HS-27A (cell line): Measurements from ENCODE around the gene PRR14L.
A peak's percentile ranks its signal among the peaks of the same experiment; 100 is the strongest.
"Not testable (repeated sequence)": the region's sequence is repeated elsewhere in the genome, so short reads cannot be mapped to it uniquely, and the experiment has no call there.

Experiments used
- DNase-seq: peaks from one replicate; pipeline ENCODE4 v3.0.0-alpha.2; 2012; ENCODE audit warnings: low read depth, missing footprints

The PRR14L gene

GRCh38 chr22:31740314-31740713 is 9.6 kb downstream of the PRR14L start:
- not testable (repeated sequence) for DNase-seq

GRCh38 chr22:31739795-31740201 is 10.1 kb downstream of the PRR14L start:
- no peak for DNase-seq

DNA sequence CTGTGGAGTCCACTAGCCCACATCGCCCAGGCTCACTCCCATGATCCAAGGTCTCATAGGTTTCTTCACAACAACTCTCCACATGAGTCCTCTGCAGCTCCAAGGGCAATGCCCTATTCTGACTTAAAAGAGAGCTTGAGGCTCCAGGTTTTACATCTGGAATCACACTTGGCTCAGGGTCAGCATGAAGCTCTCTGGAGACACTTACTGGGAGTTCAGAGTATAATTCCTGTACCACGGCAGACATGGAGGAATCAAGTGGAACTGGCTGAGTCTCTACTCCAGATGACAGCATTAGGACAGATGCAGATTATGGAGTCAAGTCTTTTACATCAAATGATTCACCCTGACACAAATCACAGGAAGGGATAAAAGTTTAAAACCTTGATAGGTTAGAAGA is 11.4 kb downstream of the PRR14L start:
- no peak for DNase-seq

GRCh38 chr22:31737932-31738331 is 12.0 kb downstream of the PRR14L start:
- no peak for DNase-seq

- no peak for DNase-seq
Measured at GRCh38 chr22:31736458-31736857, 13.5 kb downstream of the PRR14L start.

DNA sequence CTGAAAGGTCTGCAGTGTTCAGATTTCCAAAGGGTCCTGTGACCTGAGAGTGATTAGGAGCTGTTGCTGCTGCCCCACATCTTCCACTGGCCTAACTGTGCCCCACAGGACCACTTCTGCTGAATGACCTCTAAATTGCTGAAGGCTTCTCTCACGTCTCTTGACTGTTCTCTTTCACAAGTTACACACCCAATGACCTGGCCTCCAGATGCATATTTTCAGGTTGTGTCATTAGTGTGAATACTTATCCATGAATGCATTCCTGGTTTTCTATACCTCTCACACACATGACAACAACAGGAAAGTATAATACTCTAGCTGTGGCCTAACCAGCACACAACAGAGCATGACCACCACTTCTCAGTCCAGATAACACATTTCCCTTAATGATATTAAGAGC is 15.4 kb downstream of the PRR14L start:
- DNase-seq: peak; percentile 46

DNA sequence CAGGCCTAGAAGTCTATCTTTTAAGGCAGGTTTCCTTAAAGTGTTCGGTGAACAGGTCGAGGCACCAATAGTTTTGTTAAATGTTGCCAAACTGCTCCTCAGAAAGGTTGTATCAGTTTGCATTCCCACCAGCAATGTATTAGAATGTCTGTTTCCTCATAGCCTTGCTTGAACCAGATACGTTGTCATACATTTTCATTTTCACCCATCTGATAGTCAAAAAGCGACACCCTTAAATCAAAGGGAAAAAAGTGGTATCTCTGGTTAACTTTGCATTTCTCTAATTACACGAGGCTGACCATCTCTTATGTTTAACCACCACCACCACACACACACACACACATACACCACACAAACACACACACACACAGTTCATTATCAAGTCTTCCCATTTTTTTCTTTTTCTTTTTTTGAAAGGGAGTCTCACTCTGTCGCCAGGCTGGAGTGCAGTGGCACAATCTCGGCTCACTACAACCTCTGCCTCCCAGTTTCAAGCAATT is 16.3 kb downstream of the PRR14L start:
- no peak for DNase-seq

DNA sequence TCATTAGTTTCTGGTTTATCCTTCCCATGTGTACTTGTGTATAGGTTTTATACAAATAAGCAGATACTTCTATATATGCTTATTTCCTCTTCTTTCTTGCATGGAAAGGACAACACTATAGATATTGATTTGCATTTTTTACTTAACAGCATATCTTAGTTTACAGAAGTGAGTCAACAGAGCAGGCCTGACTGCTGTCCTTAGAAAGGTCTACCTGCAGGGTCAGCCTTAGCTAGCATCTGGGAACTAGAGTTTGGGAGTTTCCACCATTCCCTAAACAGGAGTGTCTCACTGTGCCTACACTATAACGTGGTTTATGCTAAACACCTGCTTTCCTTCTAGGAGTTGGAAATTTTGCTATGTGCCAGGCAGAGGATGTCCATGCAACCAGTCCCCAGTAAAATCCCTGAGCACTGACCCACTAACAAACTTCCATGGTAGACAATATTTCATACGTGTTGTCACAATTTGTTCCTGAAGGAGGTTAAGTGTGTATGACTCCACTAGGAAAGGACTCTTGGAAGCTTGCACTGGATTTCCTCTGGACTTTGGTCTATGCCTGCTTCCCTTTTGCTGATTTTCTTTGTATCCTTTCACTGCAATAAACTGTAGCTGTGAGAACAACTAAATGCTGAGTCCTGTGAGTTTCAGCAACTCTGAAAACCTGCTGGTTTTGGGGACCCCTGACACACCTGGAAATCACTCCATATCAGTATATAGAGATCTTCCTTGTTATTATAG is 17.7 kb downstream of the PRR14L start:
- DNase-seq: no peak

DNA sequence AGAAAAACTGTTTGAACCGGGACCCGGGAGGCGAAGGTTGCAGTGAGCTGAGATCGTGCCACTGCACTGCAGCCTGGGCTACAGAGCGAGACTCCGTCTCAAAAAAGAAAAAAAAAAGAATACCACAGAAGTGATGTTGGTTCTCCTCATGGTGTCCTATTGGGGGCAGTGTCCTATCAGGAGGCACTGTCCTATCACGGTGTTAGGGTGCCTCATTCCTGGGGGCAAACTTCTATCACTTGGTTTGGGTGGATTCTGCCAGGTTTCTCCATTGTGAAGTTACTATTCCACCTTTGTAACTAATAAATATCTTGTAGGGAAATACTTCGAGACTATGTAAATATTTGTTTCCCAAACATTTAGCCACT is 19.6 kb downstream of the PRR14L start:
- no peak for DNase-seq

DNA sequence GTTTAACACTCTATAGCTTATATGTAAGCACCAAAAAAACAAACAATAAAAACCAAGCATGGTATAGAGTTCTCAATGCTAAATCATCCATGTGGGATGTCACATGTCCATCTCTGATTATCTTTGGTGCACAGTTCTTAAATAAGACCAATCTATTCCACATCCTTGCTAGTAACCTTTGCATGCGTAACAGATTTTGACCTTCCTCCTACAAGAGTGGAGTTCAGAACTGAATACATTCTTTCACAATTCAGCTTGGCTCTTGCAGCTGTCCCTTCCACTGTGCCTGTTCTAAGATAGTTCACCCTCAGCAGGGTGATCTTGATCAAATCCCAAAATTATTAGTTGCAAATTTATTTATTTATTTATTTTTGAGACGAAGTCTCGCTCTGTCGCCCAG is 21.1 kb downstream of the PRR14L start:
- no peak for DNase-seq

- no peak for DNase-seq
Measured at GRCh38 chr22:31726692-31727091, 23.2 kb downstream of the PRR14L start.

GRCh38 chr22:31723723-31724122 is 26.2 kb downstream of the PRR14L start:
- no peak for DNase-seq

- no peak for DNase-seq
Measured at GRCh38 chr22:31719850-31720471, 30.0 kb downstream of the PRR14L start.

DNA sequence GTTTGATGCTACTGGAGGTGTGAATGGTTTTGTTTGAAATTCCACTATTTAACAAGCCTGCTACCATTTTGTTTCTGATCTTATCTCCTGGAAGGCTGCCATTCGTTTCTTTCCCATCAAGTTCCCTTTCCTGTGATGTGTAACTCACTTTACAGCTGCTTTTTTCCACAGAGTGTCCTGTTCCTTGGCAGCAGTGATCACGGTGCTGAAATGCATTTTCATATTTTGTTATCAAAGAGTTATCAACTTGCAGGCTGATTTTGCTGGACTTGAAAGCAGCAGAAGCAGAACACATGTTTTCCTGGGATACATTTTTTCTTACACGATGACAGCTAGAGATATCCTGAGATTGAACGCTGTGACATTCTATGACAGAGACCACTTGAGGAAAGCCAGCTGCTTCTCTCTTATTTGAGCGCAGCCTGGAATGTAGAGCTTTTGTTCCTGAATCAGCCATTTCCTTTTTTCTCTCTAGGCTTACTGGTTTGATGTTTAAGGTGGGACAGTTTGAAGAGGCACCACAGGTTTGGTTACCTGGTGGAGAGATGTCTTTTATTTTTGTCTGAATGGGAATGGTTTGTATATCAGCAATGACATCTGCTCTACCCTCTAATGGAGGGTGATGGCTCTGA is 34.7 kb downstream of the PRR14L start:
- no peak for DNase-seq

GRCh38 chr22:31711226-31711625 is 38.7 kb downstream of the PRR14L start:
- DNase-seq: not testable (repeated sequence)

GRCh38 chr22:31707519-31707918 is 42.4 kb downstream of the PRR14L start:
- no peak for DNase-seq

- DNase-seq: no peak
Measured at GRCh38 chr22:31695423-31695822, 54.5 kb downstream of the PRR14L start.

DNA sequence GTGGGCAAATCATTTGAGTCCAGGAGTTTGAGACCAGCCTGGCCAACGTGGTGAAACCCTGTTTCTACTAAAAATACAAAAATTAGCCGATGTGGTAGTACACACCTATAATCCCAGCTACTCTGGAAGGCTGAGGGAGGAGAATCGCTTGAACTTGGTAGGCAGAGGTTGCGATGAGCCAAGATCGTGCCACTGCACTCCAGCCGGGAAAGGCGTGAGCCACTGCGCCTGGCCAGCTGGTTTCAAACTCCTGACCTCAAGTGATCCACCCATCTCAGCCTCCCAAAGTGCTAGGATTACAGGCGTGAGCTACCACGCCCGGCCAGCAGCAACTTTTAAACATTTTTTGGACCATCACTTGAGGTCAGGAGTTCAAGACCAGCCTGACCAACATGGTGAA is 55.9 kb downstream of the PRR14L start:
- DNase-seq: not testable (repeated sequence)

GRCh38 chr22:31692186-31692886 is 57.6 kb downstream of the PRR14L start:
- DNase-seq: no peak

DNA sequence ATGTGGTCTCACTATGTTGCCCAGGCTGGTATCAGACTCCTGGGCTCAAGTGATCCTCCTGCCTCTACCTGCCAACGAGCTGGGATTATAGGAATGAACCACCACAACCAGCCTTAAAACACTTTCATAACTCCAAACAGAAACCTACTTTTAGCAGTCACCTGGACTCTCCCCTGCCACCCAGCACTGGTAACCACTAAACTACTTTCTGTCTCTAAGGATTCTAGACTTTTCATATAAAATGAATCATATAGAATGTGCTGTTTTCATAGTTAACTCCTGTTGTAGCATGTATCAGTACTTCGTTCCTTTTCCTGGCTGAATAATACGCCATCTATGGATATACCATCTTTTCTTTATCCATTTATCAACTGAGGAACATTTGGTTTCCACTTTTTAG is 58.5 kb downstream of the PRR14L start:
- DNase-seq: no peak

- DNase-seq: no peak
Measured at GRCh38 chr22:31683181-31684105, 66.5 kb downstream of the PRR14L start.

DNA sequence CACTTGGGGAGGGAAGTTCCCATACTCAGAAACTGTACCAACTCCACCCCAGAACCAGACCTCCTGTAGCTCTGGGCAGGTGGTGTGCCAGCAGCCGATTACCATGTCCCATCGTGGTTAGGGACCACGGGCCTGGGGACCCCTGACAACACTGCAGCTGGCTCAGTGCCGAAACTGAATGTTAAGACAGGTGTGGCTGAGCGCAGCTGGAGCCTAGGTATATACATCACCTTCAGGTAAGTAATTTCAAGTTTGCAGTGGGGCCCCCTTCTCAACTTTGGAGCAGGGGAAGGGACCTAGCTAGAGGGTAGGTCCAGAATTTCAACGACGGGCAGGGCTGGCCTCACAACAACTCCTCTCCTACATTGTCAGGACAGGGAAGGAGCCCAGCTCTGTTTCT is 67.2 kb downstream of the PRR14L start:
- no peak for DNase-seq
